Epithelial cell of prostate (primary cell): ENCODE data around the gene FXYD6.
"Not testable (repeated sequence)": the region's sequence is repeated elsewhere in the genome, so short reads cannot be mapped to it uniquely, and the experiment has no call there.

Source experiments
- DNase-seq: peaks from one replicate; pipeline ENCODE4 v3.0.0-alpha.2; 2011; ENCODE audit warnings: low read depth, low spot score
- H3K27ac ChIP-seq: fragments of 450-650 bp; 2 replicates; pipeline ENCODE4 v1.5.1; 2017; ENCODE audit warnings: mild to moderate bottlenecking

FXYD6 gene

GRCh38 chr11:117871784-117872183 lies 4.7 kb downstream of the FXYD6 start:
- no peak overlapping the region for H3K27ac ChIP-seq
- no peak for DNase-seq

GRCh38 chr11:117871160-117871559 lies 5.3 kb downstream of the FXYD6 start:
- H3K27ac ChIP-seq, result no peak overlapping the region
- DNase-seq, result no peak

GRCh38 chr11:117870103-117870952 lies 6.1 kb downstream of the FXYD6 start:
- DNase-seq, result no peak
- no peak overlapping the region for H3K27ac ChIP-seq

GRCh38 chr11:117869604-117870003 lies 6.9 kb downstream of the FXYD6 start:
- no peak overlapping the region for H3K27ac ChIP-seq

GRCh38 chr11:117868815-117869561 lies 7.5 kb downstream of the FXYD6 start:
- no peak overlapping the region for H3K27ac ChIP-seq
- DNase-seq, result no peak

More at GRCh38 chr11:117869604-117870003, 6.9 kb downstream of the FXYD6 start:
- no peak for DNase-seq

- H3K27ac ChIP-seq, result no peak overlapping the region
Observed at GRCh38 chr11:117868088-117868487, 8.4 kb downstream of the FXYD6 start.

GRCh38 chr11:117866526-117866925 lies 9.9 kb downstream of the FXYD6 start:
- DNase-seq, result no peak
- no peak overlapping the region for H3K27ac ChIP-seq

More at GRCh38 chr11:117868088-117868487, 8.4 kb downstream of the FXYD6 start:
- no peak for DNase-seq

GRCh38 chr11:117865546-117865945 lies 10.9 kb downstream of the FXYD6 start:
- H3K27ac ChIP-seq, DNase-seq: not testable (repeated sequence)

- no peak for DNase-seq
- H3K27ac ChIP-seq, result no peak overlapping the region
Observed at GRCh38 chr11:117863383-117863782, 13.1 kb downstream of the FXYD6 start.

GRCh38 chr11:117862753-117863152 lies 13.7 kb downstream of the FXYD6 start:
- DNase-seq, result no peak
- H3K27ac ChIP-seq, result no peak overlapping the region

GRCh38 chr11:117862019-117862725 lies 14.3 kb downstream of the FXYD6 start:
- H3K27ac ChIP-seq, result no peak overlapping the region
- no peak for DNase-seq

GRCh38 chr11:117861151-117862018 lies 15.1 kb downstream of the FXYD6 start:
- H3K27ac ChIP-seq, result no peak overlapping the region
- DNase-seq, result no peak

- no peak overlapping the region for H3K27ac ChIP-seq
- DNase-seq, result no peak
Observed at GRCh38 chr11:117860139-117860538, 16.3 kb downstream of the FXYD6 start.

GRCh38 chr11:117859488-117860112 lies 16.9 kb downstream of the FXYD6 start:
- no peak overlapping the region for H3K27ac ChIP-seq
- DNase-seq, result no peak

GRCh38 chr11:117859061-117859460 lies 17.4 kb downstream of the FXYD6 start:
- no peak overlapping the region for H3K27ac ChIP-seq

GRCh38 chr11:117857734-117858414 lies 18.6 kb downstream of the FXYD6 start:
- DNase-seq, result no peak
- no peak overlapping the region for H3K27ac ChIP-seq

More at GRCh38 chr11:117859061-117859460, 17.4 kb downstream of the FXYD6 start:
- no peak for DNase-seq

GRCh38 chr11:117855912-117856651 lies 20.4 kb downstream of the FXYD6 start:
- H3K27ac ChIP-seq, result no peak overlapping the region
- DNase-seq, result no peak
